Dedifferentiated amniotic fluid mesenchymal stem cell (primary cell): ENCODE measurements around the gene SLC52A3.
"Not testable (repeated sequence)": the region's sequence is repeated elsewhere in the genome, so short reads cannot be mapped to it uniquely, and the experiment has no call there.

Source experiments
- DNase-seq: peaks from one replicate; pipeline ENCODE4 v3.0.0-alpha.2; 2016; ENCODE audit errors: extremely low spot score

SLC52A3 gene

DNA sequence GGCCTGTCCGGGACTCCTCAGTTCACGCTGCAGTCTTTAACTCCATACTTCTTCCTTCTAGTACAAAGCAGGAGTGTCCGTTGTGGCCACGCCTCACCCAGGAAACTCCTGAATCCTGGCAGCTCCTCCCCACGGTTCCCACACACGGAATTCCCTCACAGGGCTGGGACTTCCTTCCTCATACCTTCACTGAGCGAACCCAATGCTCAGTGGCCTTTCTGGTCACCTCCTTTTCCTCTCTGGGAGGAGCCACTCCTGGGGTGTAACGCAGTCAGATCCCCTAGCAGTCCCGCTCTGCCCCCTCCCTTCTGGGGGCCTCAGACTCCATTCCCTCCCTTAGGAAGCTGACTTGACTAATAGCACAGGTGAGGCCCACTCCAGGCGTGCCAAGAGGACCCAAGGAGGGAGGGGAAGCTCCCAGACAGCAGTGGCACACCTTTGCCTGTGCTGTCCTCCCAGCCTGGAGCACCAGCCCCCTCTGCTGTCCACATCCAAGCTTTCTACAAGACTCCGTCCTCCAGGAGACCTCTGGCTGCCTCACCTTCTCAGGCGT, at the start of gene SLC52A3:
Gene SLC52A3, minus strand, starts transcription at position 75 of the 553 bp plus-strand sequence. CDS start 2,726 bp downstream, outside the sequence.
- DNase-seq: no peak

GRCh38 chr20:815914-816606, 47.8 kb upstream of the SLC52A3 start:
- peak; percentile 42 for DNase-seq

DNA sequence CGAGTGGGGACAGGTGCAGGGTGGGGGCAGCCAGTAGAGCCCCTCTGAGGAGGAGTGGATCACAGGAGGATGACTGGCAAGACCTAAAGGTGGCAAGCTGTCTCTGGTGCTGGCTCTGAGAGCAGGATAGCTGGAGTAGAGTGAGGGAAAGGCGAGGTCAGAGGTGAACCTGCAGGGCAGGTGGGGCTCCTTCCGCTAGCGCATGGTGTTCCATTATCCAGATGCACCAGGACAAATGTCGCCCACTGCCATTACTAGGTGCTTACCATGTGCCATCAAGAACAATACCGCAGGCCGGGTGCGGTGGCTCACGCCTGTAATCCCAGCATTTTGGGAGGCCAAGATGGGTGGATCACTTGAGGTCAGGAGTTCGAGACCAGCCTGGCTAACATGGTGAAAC, 46.9 kb upstream of the SLC52A3 start:
- DNase-seq: no peak

GRCh38 chr20:813390-813789, 45.1 kb upstream of the SLC52A3 start:
- DNase-seq: no peak

GRCh38 chr20:812435-812814, 44.1 kb upstream of the SLC52A3 start:
- DNase-seq: not testable (repeated sequence)

- DNase-seq: not testable (repeated sequence)
Measured at GRCh38 chr20:811776-812434, 43.6 kb upstream of the SLC52A3 start.

GRCh38 chr20:805713-806112, 37.4 kb upstream of the SLC52A3 start:
- DNase-seq: no peak

DNA sequence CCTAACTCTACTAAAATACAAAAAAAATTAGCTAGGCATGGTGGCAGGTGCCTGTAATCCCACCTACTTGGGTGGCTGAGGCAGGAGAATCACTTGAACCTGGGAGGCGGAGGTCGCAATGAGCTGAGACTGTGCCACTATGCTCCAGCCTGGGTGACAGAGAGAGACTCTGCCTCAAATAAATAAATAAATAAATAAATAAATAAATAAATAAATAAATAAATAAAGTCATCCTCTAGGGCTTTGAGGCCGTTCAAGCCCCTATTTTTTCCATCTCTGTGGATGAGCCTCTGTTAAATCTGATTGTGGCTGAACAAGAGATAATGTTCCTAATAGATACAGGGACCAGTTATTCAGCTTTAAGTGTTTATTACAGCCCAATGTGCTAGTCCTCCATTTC, 33.4 kb upstream of the SLC52A3 start:
- DNase-seq: no peak

- DNase-seq: not testable (repeated sequence)
Measured at GRCh38 chr20:800026-800425, 31.7 kb upstream of the SLC52A3 start.

DNA sequence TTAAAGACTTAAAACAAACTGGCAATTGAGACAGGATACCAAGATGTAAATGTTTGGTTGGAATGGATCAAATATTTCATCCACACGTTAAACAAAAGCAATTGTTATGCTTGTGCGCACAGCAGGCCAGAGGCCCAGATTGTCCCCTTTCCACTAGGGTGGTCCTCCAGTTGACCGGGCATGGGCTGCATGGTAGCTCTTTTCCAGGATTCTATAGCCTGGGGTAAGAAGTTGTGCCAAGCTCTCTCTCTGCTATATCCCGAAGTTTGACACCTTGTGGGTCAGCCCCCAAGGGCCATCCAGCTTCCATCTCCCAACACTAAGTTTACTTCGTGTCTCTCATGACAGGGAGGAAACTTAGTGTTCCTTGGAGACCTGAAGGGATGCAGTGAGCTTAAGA, 30.4 kb upstream of the SLC52A3 start:
- not testable (repeated sequence) for DNase-seq

DNA sequence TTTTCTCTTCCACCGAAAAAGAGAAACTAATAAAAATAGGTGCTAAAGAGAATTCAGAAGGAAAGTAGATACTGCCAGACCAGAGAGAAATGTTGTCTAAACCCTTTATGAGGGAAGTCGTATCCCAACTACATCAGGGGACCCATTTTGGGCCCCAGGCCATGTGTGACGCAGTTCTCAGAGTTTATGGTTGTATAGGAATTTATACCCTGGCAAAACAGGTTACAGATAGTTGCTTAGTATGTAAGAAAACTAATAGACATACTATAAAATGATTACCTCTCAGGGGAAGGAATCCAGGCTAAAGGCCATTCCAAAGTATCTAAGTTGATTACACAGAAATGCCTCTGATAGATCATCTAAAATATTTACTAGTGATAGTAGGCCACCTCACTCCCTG, 28.6 kb upstream of the SLC52A3 start:
- no peak for DNase-seq

GRCh38 chr20:792248-792647, 23.9 kb upstream of the SLC52A3 start:
- no peak for DNase-seq

GRCh38 chr20:791056-791455, 22.8 kb upstream of the SLC52A3 start:
- DNase-seq: no peak

DNA sequence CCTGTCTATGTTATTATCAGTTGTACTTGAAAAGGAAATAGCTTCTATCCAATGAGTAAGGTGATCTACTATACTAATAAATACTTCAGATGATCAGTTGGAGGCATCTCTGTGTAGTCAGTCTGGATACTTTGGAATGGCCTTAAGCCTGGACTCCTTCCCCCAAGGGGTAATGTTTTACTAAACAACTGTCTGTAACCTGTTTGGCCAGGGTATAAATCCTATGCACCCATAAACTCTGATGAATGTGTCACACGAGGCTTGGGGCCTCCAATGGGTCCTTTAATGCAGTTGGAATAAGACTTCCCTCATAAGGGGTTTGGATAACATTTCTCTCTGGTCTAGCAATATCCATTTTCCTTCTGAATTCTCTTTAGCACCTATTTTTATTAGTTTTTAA, 19.5 kb upstream of the SLC52A3 start:
- DNase-seq: no peak

DNA sequence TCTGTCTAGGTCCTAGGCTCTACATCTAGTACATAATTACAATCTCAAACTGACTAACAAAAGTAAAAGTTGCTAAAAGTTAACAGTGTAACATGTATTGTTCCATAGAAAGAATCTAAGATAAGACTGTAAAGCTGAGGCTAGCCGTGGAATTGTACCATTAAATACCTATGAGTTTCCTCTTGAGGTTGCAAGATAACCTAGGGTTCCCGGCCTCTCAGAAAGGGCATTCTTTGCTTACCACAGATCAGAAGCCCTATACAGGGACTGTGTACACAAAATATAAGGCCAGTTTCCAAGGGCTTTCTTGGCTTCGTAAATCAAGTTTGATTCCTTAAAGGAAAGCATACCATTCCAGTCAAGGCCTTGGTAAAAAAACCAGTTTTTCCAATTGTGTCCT, 11.5 kb upstream of the SLC52A3 start:
- DNase-seq: no peak

DNA sequence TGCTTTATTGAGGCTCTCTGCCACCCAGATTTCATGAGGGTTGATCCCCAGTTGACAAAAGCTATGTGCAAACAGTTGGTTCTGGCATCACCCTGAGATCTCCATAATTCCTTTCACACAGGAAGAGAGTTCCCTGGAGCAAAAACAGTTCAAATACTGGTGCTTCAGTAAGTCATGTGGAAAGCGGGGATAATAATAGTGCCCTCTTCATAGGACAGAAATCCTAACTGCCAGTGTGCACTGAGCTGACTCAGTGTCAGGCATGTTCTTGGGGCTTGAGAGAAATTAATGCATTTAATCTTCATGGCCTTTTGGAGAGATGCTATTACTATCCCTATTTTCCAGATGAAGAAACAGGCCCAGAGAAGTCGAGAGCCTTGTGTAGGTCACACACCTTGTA, 7.9 kb upstream of the SLC52A3 start:
- no peak for DNase-seq

DNA sequence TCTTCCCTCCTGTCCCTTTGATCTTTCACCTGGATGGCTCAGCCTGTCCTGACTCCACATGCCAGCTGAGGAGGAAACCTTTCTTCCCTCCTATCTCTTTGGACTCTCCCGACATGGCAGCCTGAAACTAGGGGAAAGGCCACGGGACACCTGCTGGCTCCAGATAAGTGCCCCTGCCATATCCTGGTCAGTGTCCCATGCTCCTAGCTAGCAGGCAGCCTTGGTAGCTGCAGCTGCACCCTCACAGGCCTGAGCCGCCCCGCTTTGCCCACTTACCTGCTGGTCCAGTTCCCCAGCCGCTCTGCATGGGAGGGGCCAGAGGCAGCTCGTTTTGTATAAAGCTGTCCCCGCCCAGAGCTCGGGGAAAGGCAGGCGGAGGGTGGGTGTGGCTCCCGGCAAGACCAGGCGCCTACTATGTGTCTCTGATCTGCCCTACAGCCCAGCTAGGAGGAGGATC, 7.4 kb upstream of the SLC52A3 start:
- no peak for DNase-seq

DNA sequence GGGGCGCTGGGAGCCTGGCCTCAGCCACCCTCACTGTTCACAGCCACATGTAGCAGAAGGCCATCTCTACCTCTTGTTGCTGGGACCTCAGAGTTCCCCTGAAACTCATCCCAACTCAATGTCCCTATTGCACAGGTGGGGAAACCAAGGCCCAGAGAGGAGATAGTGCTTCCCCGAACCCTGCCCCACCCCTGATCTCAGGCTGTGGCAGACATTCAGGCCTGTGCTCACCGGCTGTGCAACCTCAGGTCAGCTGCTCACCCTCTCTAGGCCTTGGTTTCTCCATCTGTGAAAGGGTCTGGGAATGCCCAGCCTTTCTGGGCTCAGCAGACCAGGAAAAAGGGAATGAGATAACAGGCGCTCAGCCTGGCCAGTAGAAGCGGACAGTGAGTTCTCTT, 6.4 kb upstream of the SLC52A3 start:
- no peak for DNase-seq

- DNase-seq: no peak
Measured at GRCh38 chr20:774016-774659, 5.8 kb upstream of the SLC52A3 start.

- DNase-seq: no peak
Measured at GRCh38 chr20:772806-773205, 4.5 kb upstream of the SLC52A3 start.

GRCh38 chr20:771741-772464, 3.6 kb upstream of the SLC52A3 start:
- no peak for DNase-seq

DNA sequence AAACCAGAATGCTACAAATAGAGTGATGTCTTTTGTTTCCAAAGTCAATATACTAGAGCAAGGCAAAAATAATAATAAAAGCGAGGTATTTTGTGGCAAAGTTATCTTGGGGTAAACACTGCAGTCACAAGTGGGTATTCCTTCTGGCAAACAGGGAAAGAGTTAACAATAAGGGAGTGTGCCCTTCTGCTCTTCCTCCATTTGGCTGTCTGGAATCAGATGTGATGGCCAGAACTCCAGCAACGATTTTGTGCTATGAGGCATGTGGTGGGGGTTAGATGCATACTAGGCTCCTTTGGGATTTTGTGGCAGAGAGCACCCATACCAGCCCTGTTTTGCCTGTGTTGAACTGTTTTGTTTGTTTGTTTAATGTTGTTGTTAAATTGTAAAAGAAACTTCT, 2.4 kb upstream of the SLC52A3 start:
- no peak for DNase-seq
